HG02852 (cell line): ENCODE measurements around the gene ELOA.

Experiments used
- ATAC-seq: cut with Tn5 transposase; IDR thresholded peaks from one replicate; pipeline ENCODE4 v1.9.1; 2021; ENCODE audit warnings: mild to moderate bottlenecking, moderate library complexity; ENCODE audit not compliant: unreplicated experiment

Gene ELOA, protein sequence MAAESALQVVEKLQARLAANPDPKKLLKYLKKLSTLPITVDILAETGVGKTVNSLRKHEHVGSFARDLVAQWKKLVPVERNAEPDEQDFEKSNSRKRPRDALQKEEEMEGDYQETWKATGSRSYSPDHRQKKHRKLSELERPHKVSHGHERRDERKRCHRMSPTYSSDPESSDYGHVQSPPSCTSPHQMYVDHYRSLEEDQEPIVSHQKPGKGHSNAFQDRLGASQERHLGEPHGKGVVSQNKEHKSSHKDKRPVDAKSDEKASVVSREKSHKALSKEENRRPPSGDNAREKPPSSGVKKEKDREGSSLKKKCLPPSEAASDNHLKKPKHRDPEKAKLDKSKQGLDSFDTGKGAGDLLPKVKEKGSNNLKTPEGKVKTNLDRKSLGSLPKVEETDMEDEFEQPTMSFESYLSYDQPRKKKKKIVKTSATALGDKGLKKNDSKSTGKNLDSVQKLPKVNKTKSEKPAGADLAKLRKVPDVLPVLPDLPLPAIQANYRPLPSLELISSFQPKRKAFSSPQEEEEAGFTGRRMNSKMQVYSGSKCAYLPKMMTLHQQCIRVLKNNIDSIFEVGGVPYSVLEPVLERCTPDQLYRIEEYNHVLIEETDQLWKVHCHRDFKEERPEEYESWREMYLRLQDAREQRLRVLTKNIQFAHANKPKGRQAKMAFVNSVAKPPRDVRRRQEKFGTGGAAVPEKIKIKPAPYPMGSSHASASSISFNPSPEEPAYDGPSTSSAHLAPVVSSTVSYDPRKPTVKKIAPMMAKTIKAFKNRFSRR

DNA sequence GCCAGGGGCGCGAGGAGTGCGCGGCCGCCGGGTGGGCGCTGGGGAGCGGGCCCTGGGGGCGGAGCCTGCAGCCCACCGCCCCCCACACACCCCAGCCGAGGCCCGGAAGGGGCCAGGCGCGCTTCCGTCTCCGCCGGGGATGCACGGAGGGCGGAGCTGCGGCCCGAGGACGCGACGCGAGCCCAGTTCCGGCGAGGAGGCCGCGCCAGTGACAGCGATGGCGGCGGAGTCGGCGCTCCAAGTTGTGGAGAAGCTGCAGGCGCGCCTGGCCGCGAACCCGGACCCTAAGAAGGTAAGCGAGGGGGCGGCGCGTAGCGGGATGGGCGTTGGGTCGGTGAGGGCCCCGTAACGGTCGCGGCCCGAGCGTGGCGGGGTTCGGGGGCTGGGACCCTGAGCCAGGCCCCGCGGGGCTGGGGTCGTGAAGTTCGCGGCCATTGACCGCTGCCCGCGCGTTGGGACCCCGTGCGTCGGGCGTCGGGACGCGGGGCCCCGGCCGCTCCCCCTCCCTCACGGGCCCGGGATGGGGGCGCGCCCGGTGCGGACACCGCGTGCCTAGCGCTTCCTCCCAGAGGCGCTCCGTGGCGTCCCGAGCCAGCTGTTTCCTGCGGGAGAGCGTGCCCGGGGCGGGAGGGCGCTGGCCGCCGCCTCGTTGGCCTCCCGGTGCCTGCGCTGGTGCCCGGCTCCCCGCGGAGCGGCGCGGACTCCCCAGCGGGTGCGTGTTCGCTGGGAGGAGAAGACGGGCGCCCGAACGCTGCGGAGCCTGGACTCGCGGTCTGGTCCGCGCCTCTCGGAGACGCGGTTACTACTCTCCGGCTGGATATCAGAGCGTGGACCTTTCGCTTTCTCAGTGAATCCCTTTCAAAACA is at the start of gene ELOA:
Gene ELOA (plus strand): TSS at position 185 of the 866 bp plus-strand sequence. CDS start 33 bp downstream, at position 218.
- ATAC-seq, result peak; percentile 80

DNA sequence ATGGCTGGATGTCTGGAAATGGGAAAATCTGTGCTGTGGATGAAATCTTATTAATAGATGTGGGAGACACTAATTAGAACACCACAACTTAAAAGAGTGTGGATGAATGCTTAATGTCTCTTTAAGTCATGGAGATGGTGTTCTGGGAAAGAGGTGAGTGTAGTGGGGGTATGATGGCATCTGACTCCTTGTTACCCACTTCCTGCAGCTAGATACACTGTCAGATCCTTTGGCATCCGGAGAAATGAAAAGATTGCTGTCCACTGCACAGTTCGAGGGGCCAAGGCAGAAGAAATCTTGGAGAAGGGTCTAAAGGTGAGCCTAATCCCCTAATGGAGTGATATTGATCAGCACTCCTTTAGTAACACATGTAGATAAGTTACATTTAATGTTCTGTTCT is 49.7 kb upstream of the ELOA start:
- ATAC-seq, result no peak

DNA sequence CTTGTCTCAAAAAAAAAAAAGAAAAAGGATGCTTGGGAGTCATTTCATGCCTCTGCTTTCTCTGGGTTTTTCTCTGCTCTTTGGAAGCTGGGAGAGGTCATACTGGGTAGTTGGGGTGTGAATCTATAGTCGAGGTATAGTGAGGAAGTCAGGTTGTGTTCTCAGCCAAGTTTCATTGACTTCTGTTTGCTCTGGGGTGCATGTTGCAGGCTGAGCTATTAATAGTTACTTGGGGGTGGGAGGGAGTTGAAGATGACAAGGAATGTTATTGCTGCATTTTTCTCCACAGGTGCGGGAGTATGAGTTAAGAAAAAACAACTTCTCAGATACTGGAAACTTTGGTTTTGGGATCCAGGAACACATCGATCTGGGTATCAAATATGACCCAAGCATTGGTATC is 48.9 kb upstream of the ELOA start:
- ATAC-seq, result no peak

DNA sequence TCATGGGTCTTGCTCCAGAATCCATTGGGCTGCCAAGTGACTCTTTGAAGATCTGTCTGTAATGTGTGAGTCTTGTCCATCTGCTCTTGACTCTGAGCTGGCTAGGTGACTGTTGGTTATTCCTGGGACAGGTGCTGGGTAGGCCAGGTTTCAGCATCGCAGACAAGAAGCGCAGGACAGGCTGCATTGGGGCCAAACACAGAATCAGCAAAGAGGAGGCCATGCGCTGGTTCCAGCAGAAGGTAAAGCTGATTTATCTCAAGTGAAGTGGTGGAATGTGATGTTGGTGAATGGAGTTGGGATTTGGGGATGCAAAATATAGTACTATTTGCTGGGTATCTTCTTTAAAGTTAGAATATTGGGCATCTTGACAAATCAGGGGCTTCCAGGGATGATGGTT is 47.6 kb upstream of the ELOA start:
- ATAC-seq, result no peak

GRCh38 chr1:23696335-23696989 is 46.8 kb upstream of the ELOA start:
- no peak for ATAC-seq

DNA sequence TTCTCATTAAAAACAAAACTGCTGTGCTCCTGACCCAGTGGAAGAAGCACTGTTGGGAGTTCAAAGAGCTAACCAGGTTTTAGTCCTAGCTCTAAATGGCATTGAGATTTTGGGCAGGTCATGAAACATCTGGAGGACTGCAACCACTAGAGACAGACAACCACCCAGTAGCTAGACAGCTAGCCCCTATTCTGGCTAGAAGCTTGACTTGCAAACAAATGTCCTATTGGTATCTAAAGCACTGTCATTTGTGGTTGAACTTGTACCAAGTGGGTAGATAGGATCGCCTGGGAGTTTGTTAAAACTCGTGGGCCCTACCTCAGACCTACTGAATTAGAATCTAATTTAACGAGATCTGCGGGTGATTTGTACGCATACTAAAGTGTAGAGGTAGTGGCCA is 44.8 kb upstream of the ELOA start:
- ATAC-seq, result no peak

GRCh38 chr1:23699280-23700179 is 43.7 kb upstream of the ELOA start:
- ATAC-seq, result no peak

- no peak for ATAC-seq
Measured at GRCh38 chr1:23701310-23701709, 42.0 kb upstream of the ELOA start.

DNA sequence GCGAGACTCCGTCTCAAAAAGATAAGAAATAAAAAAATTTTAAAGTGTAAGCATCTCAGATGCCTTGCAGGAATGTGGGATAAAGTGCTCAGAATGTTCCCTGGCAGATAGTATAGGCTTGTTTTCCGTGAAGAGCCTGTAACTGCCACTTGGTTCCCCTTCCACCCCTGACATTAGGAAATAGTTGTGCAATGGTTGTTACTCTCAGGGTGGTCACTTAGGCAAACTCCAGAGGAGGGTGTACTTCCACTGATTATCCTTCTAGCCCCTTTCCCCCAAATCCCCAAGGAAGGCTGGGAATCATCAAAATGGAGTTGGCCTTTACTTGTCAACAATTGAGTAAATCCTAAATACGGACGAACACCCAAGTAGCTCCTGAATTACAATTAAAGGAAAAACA is 41.3 kb upstream of the ELOA start:
- no peak for ATAC-seq

- no peak for ATAC-seq
Measured at GRCh38 chr1:23704834-23705495, 38.3 kb upstream of the ELOA start.

GRCh38 chr1:23709229-23709628 is 34.0 kb upstream of the ELOA start:
- ATAC-seq, result no peak

DNA sequence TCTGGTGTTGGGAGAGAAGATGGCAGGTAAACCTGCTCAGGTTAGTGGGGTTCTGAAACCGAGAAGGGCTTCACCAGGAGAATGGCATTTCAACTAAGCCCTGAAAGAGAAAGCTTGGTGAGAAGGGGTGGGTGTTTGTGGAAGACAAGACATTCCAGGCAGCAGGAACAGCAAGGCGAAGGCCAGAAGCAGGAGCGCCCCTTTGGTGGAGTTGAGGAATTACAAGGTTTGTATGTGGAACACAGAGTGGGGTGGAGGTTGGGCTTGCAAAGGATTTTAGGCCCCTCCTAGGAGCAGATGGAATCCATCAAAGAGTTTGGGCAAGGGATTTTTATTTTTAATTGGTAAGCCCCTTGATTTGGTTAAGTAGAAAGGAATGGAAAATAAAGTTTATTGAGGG is 24.8 kb upstream of the ELOA start:
- no peak for ATAC-seq

GRCh38 chr1:23719162-23719820 is 24.0 kb upstream of the ELOA start:
- ATAC-seq, result no peak

GRCh38 chr1:23720256-23720995 is 22.8 kb upstream of the ELOA start:
- peak; percentile 63 for ATAC-seq

GRCh38 chr1:23722652-23723051 is 20.6 kb upstream of the ELOA start:
- no peak for ATAC-seq

GRCh38 chr1:23726686-23727085 is 16.6 kb upstream of the ELOA start:
- ATAC-seq, result no peak

DNA sequence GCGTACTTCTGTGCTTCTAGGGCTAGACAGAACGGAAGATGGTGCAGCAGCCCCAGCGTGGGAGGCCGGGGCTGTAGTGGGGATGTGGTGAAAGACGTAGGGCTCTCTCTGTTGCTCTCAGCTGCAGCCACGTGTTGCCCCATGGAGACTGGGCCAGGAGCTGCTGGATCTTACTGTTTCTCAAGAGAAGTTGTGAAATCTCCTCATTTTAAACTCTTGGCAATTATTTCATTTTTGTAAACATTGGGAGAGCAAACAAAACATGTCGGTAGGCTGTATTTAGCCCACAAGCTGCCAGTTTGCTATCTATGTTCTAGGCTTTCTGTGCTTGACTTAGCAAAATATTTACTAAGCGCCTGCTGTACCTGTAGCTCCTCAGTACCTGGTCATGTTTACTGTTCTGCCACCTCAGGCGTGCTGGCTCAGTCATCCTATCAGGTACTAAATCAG is 15.9 kb upstream of the ELOA start:
- ATAC-seq, result no peak
